RPMI7951 (cell line): ENCODE measurements around the gene TMEM255B. TPM values are rescaled to one million over a fixed set of nuclear protein-coding genes. Genes with fewer than 3 reads are reported as not detected.

Experiments used
- DNase-seq: peaks from one replicate; pipeline ENCODE4 v3.0.0-alpha.2; 2012; ENCODE audit warnings: low read depth
- total RNA-seq: library from RNA; depleted of rRNA; stranded (reverse); fragments of >200 nt; shearing (Covaris generic); gene quantifications from 2 replicates; pipeline ENCODE4 v1.2.3, GENCODE V29; 2014

The TMEM255B gene
- total RNA-seq, 1 experiment from 2014 or later = 0.60 TPM

- no peak for DNase-seq
These were observed 44.5 kb downstream of the TMEM255B start for GRCh38 chr13:113803409-113804016.

- DNase-seq = peak; percentile 65
These were observed 45.1 kb downstream of the TMEM255B start for GRCh38 chr13:113804017-113804702.

- no peak for DNase-seq
These were observed 45.8 kb downstream of the TMEM255B start for GRCh38 chr13:113804703-113805430.

- no peak for DNase-seq
These were observed 46.5 kb downstream of the TMEM255B start for GRCh38 chr13:113805431-113806103.

- DNase-seq = no peak
These were observed 47.1 kb downstream of the TMEM255B start for GRCh38 chr13:113806104-113806471.

- no peak for DNase-seq
These were observed 47.5 kb downstream of the TMEM255B start for GRCh38 chr13:113806526-113806925.

- no peak for DNase-seq
These were observed 49.2 kb downstream of the TMEM255B start for GRCh38 chr13:113808058-113808834.

- DNase-seq = no peak
These were observed 50.9 kb downstream of the TMEM255B start for GRCh38 chr13:113809934-113810333.

GRCh38 chr13:113810640-113811039 lies 51.6 kb downstream of the TMEM255B start:
- DNase-seq = no peak

GRCh38 chr13:113811081-113811928 lies 52.3 kb downstream of the TMEM255B start:
- DNase-seq = no peak

- DNase-seq = no peak
These were observed 53.4 kb downstream of the TMEM255B start for GRCh38 chr13:113812178-113813040.

GRCh38 chr13:113813070-113813748 lies 54.2 kb downstream of the TMEM255B start:
- DNase-seq = no peak

- DNase-seq = peak; percentile 50
These were observed 54.9 kb downstream of the TMEM255B start for GRCh38 chr13:113813749-113814434.

- DNase-seq = peak; percentile 68
These were observed 55.4 kb downstream of the TMEM255B start for GRCh38 chr13:113814435-113814821.

GRCh38 chr13:113815151-113816058 lies 56.4 kb downstream of the TMEM255B start:
- DNase-seq = no peak

GRCh38 chr13:113816254-113816929 lies 57.4 kb downstream of the TMEM255B start:
- DNase-seq = no peak
